GM21515 (cell line): ENCODE measurements around the gene STX7.

Experiments used
- ATAC-seq: cut with Tn5 transposase; IDR thresholded peaks from one replicate; pipeline ENCODE4 v1.9.1; 2021; ENCODE audit not compliant: unreplicated experiment

The STX7 gene

GRCh38 chr6:132478674-132479073 is 34.2 kb downstream of the STX7 start:
- ATAC-seq: no peak

GRCh38 chr6:132478266-132478665 is 34.6 kb downstream of the STX7 start:
- no peak for ATAC-seq

- ATAC-seq: no peak
Observed at GRCh38 chr6:132476688-132477087, 36.2 kb downstream of the STX7 start.

- ATAC-seq: no peak
Observed at GRCh38 chr6:132475925-132476324, 37.0 kb downstream of the STX7 start.

- ATAC-seq: no peak
Observed at GRCh38 chr6:132471787-132472186, 41.1 kb downstream of the STX7 start.

- ATAC-seq: no peak
Observed at GRCh38 chr6:132466952-132467351, 46.0 kb downstream of the STX7 start.

GRCh38 chr6:132465530-132466485 is 47.1 kb downstream of the STX7 start:
- ATAC-seq: peak; percentile 77

GRCh38 chr6:132464538-132465256 is 48.2 kb downstream of the STX7 start:
- no peak for ATAC-seq

- ATAC-seq: no peak
Observed at GRCh38 chr6:132461958-132462357, 51.0 kb downstream of the STX7 start.

- ATAC-seq: no peak
Observed at GRCh38 chr6:132459605-132459952, 53.3 kb downstream of the STX7 start.

- ATAC-seq: no peak
Observed at GRCh38 chr6:132458887-132459604, 53.9 kb downstream of the STX7 start.

GRCh38 chr6:132456700-132457143 is 56.2 kb downstream of the STX7 start:
- ATAC-seq: peak; percentile 93

- ATAC-seq: no peak
Observed at GRCh38 chr6:132446855-132447241, 66.1 kb downstream of the STX7 start.

- no peak for ATAC-seq
Observed at GRCh38 chr6:132446141-132446854, 66.6 kb downstream of the STX7 start.

GRCh38 chr6:132445201-132445951 is 67.5 kb downstream of the STX7 start:
- no peak for ATAC-seq

- no peak for ATAC-seq
Observed at GRCh38 chr6:132443206-132443605, 69.7 kb downstream of the STX7 start.

GRCh38 chr6:132430110-132430509 is 82.8 kb downstream of the STX7 start:
- no peak for ATAC-seq

- no peak for ATAC-seq
Observed at GRCh38 chr6:132425176-132425575, 87.7 kb downstream of the STX7 start.

- ATAC-seq: no peak
Observed at GRCh38 chr6:132423839-132424238, 89.1 kb downstream of the STX7 start.
